DND-41 (cell line): ENCODE measurements around the gene ZMYM1.

Source experiments
- CTCF ChIP-seq: IDR thresholded peaks from 2 replicates; pipeline ENCODE4 v1.5.1; 2012; ENCODE audit warnings: borderline replicate concordance, low read length, moderate library complexity, mild to moderate bottlenecking; ENCODE audit not compliant: poor library complexity, severe bottlenecking; ENCODE audit errors: extremely low read depth
- EZH2 ChIP-seq: IDR thresholded peaks from 3 replicates; pipeline ENCODE4 v1.6.1; 2012; ENCODE audit warnings: borderline replicate concordance, low read depth, mild to moderate bottlenecking, moderate library complexity, low read length, inconsistent platforms; ENCODE audit not compliant: severe bottlenecking

- TF ChIP-seq CTCF (no peak), EZH2 (no peak)
Observed at GRCh38 chr1:35120458-35121133, 41.4 kb downstream of the ZMYM1 start.
